Keratinocyte (primary cell): ENCODE data around the gene CNNM3.

Experiments used
- EZH2 ChIP-seq: IDR thresholded peaks from one replicate; pipeline ENCODE4 v1.6.1; 2012; ENCODE audit warnings: inconsistent platforms, mild to moderate bottlenecking, low read length, moderate library complexity
- TF ChIP-seq, protein P1 (sequence below), 3 experiments: IDR thresholded peaks in 1 of 3; conservative IDR thresholded peaks in 1 of 3; optimal IDR thresholded peaks in 1 of 3; 2 replicates in 2 of 3; 3 replicates in 1 of 3; pipeline versions ENCODE3 to v1.5.1; 2011; ENCODE audit warnings: low read length in 3 of 3, mild to moderate bottlenecking in 3 of 3, moderate library complexity in 2 of 3, control low read depth in 1 of 3, inconsistent platforms in 1 of 3; ENCODE audit not compliant: insufficient read depth in 2 of 3; ENCODE audit errors: extremely low read depth in 1 of 3

DNA sequence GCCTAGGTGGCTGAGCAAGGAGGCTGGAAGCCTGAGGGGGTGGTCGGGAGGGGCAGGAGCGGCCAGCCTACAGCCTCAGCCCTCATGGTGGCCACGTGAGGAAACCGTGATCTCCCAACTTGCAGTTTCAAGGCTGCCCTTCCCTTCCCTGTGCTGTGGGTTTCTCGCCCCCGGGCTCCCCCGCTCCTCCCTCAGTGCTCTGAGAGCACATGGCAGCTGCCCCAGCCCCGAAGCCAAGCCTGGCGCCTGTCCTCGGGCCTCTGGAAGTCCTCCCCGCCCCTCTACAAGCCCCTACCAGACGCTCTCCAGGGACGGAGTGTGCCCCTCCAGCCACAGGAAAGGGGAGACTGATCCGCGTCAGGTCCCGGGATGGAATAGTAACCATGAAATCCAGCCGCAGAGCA lies 28.3 kb downstream of the CNNM3 start:
- TF ChIP-seq, protein P1, sequence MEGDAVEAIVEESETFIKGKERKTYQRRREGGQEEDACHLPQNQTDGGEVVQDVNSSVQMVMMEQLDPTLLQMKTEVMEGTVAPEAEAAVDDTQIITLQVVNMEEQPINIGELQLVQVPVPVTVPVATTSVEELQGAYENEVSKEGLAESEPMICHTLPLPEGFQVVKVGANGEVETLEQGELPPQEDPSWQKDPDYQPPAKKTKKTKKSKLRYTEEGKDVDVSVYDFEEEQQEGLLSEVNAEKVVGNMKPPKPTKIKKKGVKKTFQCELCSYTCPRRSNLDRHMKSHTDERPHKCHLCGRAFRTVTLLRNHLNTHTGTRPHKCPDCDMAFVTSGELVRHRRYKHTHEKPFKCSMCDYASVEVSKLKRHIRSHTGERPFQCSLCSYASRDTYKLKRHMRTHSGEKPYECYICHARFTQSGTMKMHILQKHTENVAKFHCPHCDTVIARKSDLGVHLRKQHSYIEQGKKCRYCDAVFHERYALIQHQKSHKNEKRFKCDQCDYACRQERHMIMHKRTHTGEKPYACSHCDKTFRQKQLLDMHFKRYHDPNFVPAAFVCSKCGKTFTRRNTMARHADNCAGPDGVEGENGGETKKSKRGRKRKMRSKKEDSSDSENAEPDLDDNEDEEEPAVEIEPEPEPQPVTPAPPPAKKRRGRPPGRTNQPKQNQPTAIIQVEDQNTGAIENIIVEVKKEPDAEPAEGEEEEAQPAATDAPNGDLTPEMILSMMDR (optimal IDR thresholded peaks at IDR 0.05 in 1 of 3, IDR thresholded peaks at IDR 0.05 in 1 of 3, conservative IDR thresholded peaks at IDR 0.05 in 1 of 3; ENCODE audit: extremely low read depth in 1 of 3, insufficient read depth in 2 of 3, low read length in 3 of 3): no peak
- TF ChIP-seq EZH2: no peak
